HUES64 (cell line): Measurements from ENCODE around the gene MAP2K7.
A peak's percentile ranks its signal among the peaks of the same experiment; 100 is the strongest.

ENCODE experiments used
- H3K27ac ChIP-seq: 2 replicates; pipeline ENCODE4 v1.7.0; 2013; ENCODE audit warnings: low read depth, low read length, inconsistent platforms
- H3K27me3 ChIP-seq: 2 replicates; pipeline ENCODE4 v1.6.1; 2013; ENCODE audit warnings: mild to moderate bottlenecking, low read length; ENCODE audit not compliant: insufficient read depth
- H3K36me3 ChIP-seq: 2 replicates; pipeline ENCODE4 v1.6.1; 2013; ENCODE audit warnings: mild to moderate bottlenecking, low read length; ENCODE audit not compliant: insufficient read depth
- H3K4me1 ChIP-seq: 2 replicates; pipeline ENCODE4 v1.6.1; 2013; ENCODE audit warnings: mild to moderate bottlenecking, low read length, moderate library complexity; ENCODE audit not compliant: insufficient read depth
- H3K4me3 ChIP-seq: 2 replicates; pipeline ENCODE4 v1.5.1; 2013; ENCODE audit warnings: mild to moderate bottlenecking, low read length, moderate library complexity
- H3K9ac ChIP-seq: 2 replicates; pipeline ENCODE4 v1.6.1; 2013; ENCODE audit warnings: mild to moderate bottlenecking, low read depth, low read length
- H3K9me3 ChIP-seq: 2 replicates; pipeline ENCODE4 v1.6.1; 2013; ENCODE audit warnings: low read depth, low read length; ENCODE audit not compliant: insufficient read depth
- WGBS: fragments of 150-250, 120-280 bp; methylation state at CpG from one replicate; pipeline ENCODE4 v1.1.7; 2013; ENCODE audit warnings: missing lambda C conversion rate; 5-methylcytosine and 5-hydroxymethylcytosine counted together

The MAP2K7 gene

DNA sequence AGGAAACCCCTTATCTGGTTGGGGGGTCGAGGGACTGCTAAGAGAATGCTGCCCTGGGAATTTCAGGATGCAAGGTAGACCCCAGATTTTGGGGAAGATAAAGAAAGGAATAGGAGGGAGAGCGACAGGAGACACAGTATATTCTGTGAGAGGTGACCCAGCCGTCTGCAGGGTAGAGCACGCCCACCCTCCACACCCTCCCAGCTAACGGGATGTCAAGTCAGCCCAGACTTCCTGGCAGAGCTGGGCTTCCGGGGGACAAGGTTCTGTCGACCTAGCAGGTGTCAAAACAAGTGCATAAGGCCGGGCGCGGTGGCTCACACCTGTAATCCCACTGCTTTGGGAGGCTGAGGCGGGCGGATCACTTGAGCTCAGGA lies 28.8 kb upstream of the MAP2K7 start:
- Histone ChIP-seq H3K4me1 (0 out of 2 replicates have a peak, but pooled peaks cover 2% of the 10 kb centered on the region), H3K4me3 (peak overlapping the region; percentile 84), H3K36me3 (no peaks in the 10 kb centered on the region), H3K9ac (no peak overlapping the region), H3K9me3 (no peaks in the 10 kb centered on the region), H3K27ac (no peak overlapping the region), H3K27me3 (peaks cover 18% of the 10 kb centered on the region)
- WGBS, result 54% methylated on average over 12 of the region's 12 CpGs

DNA sequence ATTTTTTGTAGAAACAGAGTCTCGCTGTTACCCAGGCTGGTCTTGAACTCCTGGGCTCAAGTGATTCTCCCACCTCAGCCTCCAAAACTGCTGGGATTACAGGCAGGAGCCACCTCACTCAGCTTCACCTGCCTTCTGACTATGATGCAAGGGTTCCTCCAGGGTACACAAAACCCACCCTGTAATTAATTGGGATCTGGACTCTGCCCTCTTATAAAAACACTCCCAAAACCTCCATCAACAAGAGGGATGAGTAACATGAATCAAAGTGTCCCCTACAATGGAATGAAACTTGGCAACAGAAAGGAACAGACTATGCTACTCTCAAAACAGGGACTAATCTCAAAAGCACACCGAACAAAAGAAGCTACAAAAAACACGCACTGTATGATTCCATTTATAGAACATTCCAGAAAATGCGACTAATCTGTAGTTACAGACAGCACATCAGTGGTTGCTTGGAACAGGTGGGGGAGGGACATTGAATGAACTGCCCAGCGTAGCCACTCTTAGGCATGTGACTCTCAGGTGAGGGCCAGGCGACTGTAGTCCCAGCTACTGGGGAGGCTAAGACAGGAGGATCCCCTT lies 26.3 kb upstream of the MAP2K7 start:
- no peaks in the 10 kb centered on the region for H3K4me1 ChIP-seq
- no peak overlapping the region for H3K4me3 ChIP-seq
- H3K36me3 ChIP-seq, result no peaks in the 10 kb centered on the region
- 94% methylated on average over 6 of the region's 6 CpGs for WGBS
- no peaks in the 10 kb centered on the region for H3K9me3 ChIP-seq
- H3K9ac ChIP-seq, result no peak overlapping the region
- H3K27ac ChIP-seq, result no peak overlapping the region
- H3K27me3 ChIP-seq, result peaks cover 18% of the 10 kb centered on the region

- Histone ChIP-seq H3K27me3 (peaks cover 4% of the 10 kb centered on the region; the same call in 1 of the 2 replicates), H3K27ac (no peak overlapping the region), H3K4me3 (no peak overlapping the region), H3K9ac (no peak overlapping the region), H3K4me1 (no peaks in the 10 kb centered on the region), H3K36me3 (no peaks in the 10 kb centered on the region), H3K9me3 (no peaks in the 10 kb centered on the region)
- 91% methylated on average over 18 of the region's 18 CpGs for WGBS
These were observed 24.4 kb upstream of the MAP2K7 start for GRCh38 chr19:7879111-7879807.

- 96% methylated on average over 17 of the region's 19 CpGs for WGBS
- H3K27ac ChIP-seq, result no peak overlapping the region
- H3K4me1 ChIP-seq, result no peaks in the 10 kb centered on the region
- H3K4me3 ChIP-seq, result no peak overlapping the region
- H3K9ac ChIP-seq, result no peak overlapping the region
- peaks cover 4% of the 10 kb centered on the region; the same call in 1 of the 2 replicates for H3K27me3 ChIP-seq
- H3K36me3 ChIP-seq, result no peaks in the 10 kb centered on the region
- H3K9me3 ChIP-seq, result no peaks in the 10 kb centered on the region
These were observed 23.8 kb upstream of the MAP2K7 start for GRCh38 chr19:7879836-7880235.

- WGBS, result 89% methylated on average over 3 of the region's 3 CpGs
- Histone ChIP-seq H3K27me3 (peaks cover 4% of the 10 kb centered on the region; the same call in 1 of the 2 replicates), H3K4me3 (no peak overlapping the region), H3K4me1 (no peaks in the 10 kb centered on the region), H3K9me3 (no peaks in the 10 kb centered on the region), H3K36me3 (no peaks in the 10 kb centered on the region), H3K27ac (no peak overlapping the region), H3K9ac (no peak overlapping the region)
These were observed 21.8 kb upstream of the MAP2K7 start for GRCh38 chr19:7881910-7882309.

DNA sequence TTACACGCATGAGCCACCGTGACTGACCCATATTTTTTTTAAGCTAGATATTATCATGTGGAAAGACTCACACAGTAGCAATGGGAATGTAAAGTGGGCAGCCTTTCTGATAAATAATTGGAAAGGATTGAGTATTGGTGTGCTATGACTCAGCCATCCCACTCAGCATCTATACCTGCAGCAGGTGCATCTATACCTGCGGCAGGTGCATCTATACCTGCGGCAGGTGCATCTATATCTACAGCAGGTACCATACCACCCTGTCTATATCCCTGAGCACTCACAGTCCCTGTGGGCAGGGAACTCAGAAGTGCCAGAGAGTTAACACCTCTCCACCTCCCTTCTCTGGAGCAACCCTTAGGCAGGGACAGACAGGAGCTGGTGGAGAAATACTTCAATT lies 20.6 kb upstream of the MAP2K7 start:
- WGBS, result 89% methylated on average over 4 of the region's 4 CpGs

DNA sequence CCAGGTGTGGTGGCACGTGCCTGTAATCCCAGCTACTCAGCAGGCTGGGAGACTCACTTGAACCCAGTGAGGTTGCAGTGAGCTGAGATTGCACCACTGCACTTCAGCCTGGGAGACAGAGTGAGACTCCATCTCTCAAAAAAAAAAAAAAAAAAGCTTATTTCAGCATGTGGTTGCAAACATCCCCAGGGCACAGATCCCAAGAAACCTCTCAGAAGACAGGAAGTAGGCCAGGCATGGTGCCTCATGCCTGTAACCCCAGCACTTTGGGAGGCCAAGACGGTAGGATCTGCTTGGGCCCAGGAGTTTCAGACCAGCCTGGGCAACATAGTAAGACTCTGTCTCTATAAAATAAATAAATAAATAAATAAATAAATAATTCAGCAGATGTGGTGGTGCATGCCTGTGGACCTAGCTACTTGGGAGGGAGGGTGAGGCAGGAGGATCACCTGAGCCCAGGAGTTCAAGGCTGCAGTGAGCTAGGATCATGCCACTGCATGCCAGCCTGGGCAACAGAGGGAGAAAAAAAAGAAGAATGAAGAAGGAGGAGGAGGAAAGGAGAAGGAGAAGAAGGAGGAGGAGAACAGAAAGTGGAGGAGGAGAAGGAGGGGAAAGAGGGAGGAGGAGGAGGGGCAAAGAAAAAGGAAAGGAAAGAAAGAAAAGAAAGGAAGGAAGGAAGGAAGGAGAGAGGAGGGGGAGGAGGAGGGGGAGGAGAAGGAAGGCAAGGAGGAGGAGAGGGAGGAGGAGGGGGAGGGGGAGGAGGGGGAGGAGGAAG lies 19.7 kb upstream of the MAP2K7 start:
- H3K36me3 ChIP-seq, result no peaks in the 10 kb centered on the region
- H3K4me1 ChIP-seq, result no peaks in the 10 kb centered on the region
- peaks cover 6% of the 10 kb centered on the region for H3K27me3 ChIP-seq
- H3K9ac ChIP-seq, result no peak overlapping the region
- 76% methylated on average over 2 of the region's 2 CpGs for WGBS
- no peak overlapping the region for H3K27ac ChIP-seq
- H3K4me3 ChIP-seq, result no peak overlapping the region
- no peaks in the 10 kb centered on the region for H3K9me3 ChIP-seq

More for the DNA sequence above, 20.6 kb upstream of the MAP2K7 start:
- Histone ChIP-seq H3K27ac (no peak overlapping the region), H3K9ac (no peak overlapping the region), H3K9me3 (no peaks in the 10 kb centered on the region), H3K36me3 (no peaks in the 10 kb centered on the region), H3K4me3 (no peak overlapping the region), H3K4me1 (no peaks in the 10 kb centered on the region), H3K27me3 (no peaks in the 10 kb centered on the region)

DNA sequence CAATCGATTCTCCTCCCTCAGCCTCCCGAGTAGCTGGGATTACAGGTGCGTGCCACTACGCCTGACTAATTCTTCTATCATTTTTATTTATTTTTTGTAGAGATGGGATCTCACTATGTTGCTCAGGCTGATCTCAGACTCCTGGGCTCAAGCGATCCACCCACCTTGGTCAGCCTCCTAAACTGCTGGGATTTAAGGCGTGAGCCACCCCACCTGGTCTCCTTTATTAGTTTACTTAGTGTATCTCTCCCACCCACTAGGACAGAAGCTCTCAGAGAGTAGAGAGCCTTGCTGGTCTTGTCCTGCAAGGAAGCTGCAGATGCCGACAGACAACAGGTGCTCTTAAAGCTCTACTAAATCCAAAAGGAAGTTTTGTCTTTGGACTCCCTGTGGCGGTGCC lies 17.9 kb upstream of the MAP2K7 start:
- WGBS, result 90% methylated on average over 7 of the region's 8 CpGs
- Histone ChIP-seq H3K27me3 (peaks cover 13% of the 10 kb centered on the region), H3K36me3 (no peaks in the 10 kb centered on the region)

DNA sequence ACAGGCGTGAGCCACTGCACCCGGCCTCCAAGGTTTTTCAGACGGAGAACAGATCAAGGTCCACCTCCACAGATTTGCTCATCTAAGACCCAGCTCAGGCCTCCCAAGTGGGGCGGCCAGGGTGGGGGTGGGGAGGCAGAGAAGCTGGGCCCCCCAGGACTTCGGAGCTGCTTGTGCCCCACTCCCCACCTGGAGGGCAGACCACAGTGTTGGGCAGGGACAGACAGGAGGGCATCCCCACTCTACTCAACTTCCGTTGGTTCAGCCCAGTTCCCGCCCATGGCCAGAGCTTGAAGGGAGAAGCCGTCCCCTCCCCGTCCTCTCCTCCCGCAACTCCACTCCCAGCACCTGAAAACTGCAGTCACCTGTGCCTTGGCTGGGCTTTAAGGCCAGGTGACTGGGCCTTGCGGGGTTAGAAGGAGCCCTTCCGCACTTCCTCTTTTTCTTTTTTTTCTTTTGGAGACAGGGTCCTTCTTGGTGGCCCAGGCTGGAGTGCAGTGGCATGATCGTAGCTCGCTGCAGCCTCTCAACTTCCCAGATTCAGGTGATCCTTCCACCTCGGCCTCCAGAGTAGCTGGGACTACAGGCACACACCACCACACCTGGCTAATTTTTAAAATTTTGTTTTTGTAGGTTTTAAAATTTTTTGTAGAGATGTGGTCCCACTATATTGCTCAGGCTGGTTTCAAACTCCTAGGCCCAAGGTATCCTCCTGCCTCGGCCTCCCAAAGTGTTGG lies 16.1 kb upstream of the MAP2K7 start:
- no peaks in the 10 kb centered on the region for H3K4me1 ChIP-seq
- H3K9ac ChIP-seq, result no peak overlapping the region
- H3K4me3 ChIP-seq, result peak overlapping the region; percentile 65; the same call in 1 of the 2 replicates
- no peaks in the 10 kb centered on the region for H3K9me3 ChIP-seq
- H3K27me3 ChIP-seq, result peaks cover 13% of the 10 kb centered on the region
- WGBS, result 81% methylated on average over 16 of the region's 16 CpGs
- H3K27ac ChIP-seq, result no peak overlapping the region
- H3K36me3 ChIP-seq, result no peaks in the 10 kb centered on the region

More for the DNA sequence above, 17.9 kb upstream of the MAP2K7 start:
- Histone ChIP-seq H3K9ac (no peak overlapping the region), H3K27ac (no peak overlapping the region), H3K4me3 (no peak overlapping the region), H3K9me3 (no peaks in the 10 kb centered on the region), H3K4me1 (no peaks in the 10 kb centered on the region)

GRCh38 chr19:7888145-7888825 lies 15.4 kb upstream of the MAP2K7 start, which contains the start of gene LRRC8E:
LRRC8E (plus strand) TSS chr19:7888510; CDS start chr19:7895604, 7,094 bp downstream.
- H3K9ac ChIP-seq, result peak within 1 kb of the TSS; percentile 70

More at GRCh38 chr19:7888145-7888825, 15.4 kb upstream of the MAP2K7 start, which contains the start of gene LRRC8E:
- Histone ChIP-seq H3K36me3 (no peaks in the 10 kb centered on the region), H3K4me3 (peak within 1 kb of the TSS; percentile 65), H3K9me3 (no peaks in the 10 kb centered on the region), H3K27ac (no peak within 1 kb of the TSS), H3K4me1 (no peaks in the 10 kb centered on the region), H3K27me3 (peaks cover 13% of the 10 kb centered on the region)
- 8% methylated on average over 53 of the region's 53 CpGs for WGBS
